HEK293 (cell line): Measurements from ENCODE around the gene PCDHGA9.
"Not testable (repeated sequence)": the region's sequence is repeated elsewhere in the genome, so short reads cannot be mapped to it uniquely, and the experiment has no call there.

Experiments used
- CTCF ChIA-PET: fragments of 350-600 bp; formaldehyde crosslinking; extraction: SDS; loops from one replicate; lab custom pipeline; 2021; ENCODE audit warnings: antibody characterized with exemption; lab: Yijun Ruan, JAX
- POLR2A ChIA-PET: fragments of 300-600 bp; formaldehyde crosslinking; extraction: SDS; loops from one replicate; lab custom pipeline; 2020; ENCODE audit warnings: antibody characterized with exemption, inconsistent platforms; lab: Yijun Ruan, JAX
- H3K27ac ChIP-seq: fragments of 200-500 bp; sonication (Bioruptor generic); 2 replicates; pipeline ENCODE4 v1.5.1; 2014; ENCODE audit warnings: low read depth, low read length, control low read depth, inconsistent platforms; ENCODE audit errors: extremely low read depth
- H3K36me3 ChIP-seq, 2 experiments: fragments of 200-500 bp in 1 of 2; sonication (Bioruptor generic) in 1 of 2; 1 replicate in 1 of 2; 2 replicates in 1 of 2; pipeline ENCODE4 v1.5.1; 2014 to 2017; ENCODE audit warnings: inconsistent platforms in 2 of 2, low read length in 2 of 2; ENCODE audit not compliant: control insufficient read depth in 2 of 2, insufficient read depth in 1 of 2
- H3K4me1 ChIP-seq: fragments of 200-500 bp; sonication (Bioruptor generic); 2 replicates; pipeline ENCODE4 v1.5.1; 2014; ENCODE audit warnings: mild to moderate bottlenecking, low read length, inconsistent platforms; ENCODE audit not compliant: control insufficient read depth, insufficient read depth
- H3K4me3 ChIP-seq: 2 replicates; pipeline ENCODE4 v1.5.1; 2011; ENCODE audit warnings: low read depth, mild to moderate bottlenecking, control low read depth, low read length, moderate library complexity
- H3K9me3 ChIP-seq: fragments of 200-500 bp; sonication (Bioruptor generic); 2 replicates; pipeline ENCODE4 v1.5.1; 2014; ENCODE audit warnings: low read depth, low read length, inconsistent platforms; ENCODE audit not compliant: control insufficient read depth, insufficient read depth
- GLI2 ChIP-seq: fragments of 450-650 bp; formaldehyde crosslinking; IDR thresholded peaks from 2 replicates; pipeline ENCODE4; 2017; ENCODE audit warnings: missing biosample characterization, missing genetic modification characterization, low read depth, borderline replicate concordance
- OSR2 ChIP-seq: fragments of 450-650 bp; formaldehyde crosslinking; IDR thresholded peaks from 2 replicates; pipeline ENCODE4 v1.5.1; 2016; ENCODE audit warnings: missing biosample characterization, missing genetic modification characterization
- OVOL3 ChIP-seq: fragments of 450-650 bp; formaldehyde crosslinking; IDR thresholded peaks from 2 replicates; pipeline ENCODE4 v1.5.1; 2016; ENCODE audit warnings: missing biosample characterization, missing genetic modification characterization
- PBX3 ChIP-seq: sonication (generic); formaldehyde crosslinking; IDR thresholded peaks from 2 replicates; pipeline ENCODE4 v1.8.1; 2022; ENCODE audit warnings: mild to moderate bottlenecking, moderate library complexity, missing genetic modification reagents
- SP7 ChIP-seq: fragments of 450-650 bp; formaldehyde crosslinking; IDR thresholded peaks from 2 replicates; pipeline ENCODE4 v1.5.1; 2016; ENCODE audit warnings: missing biosample characterization, missing genetic modification characterization
- WT1 ChIP-seq: fragments of 450-650 bp; formaldehyde crosslinking; IDR thresholded peaks from 2 replicates; pipeline ENCODE4 v1.5.1; 2016; ENCODE audit warnings: missing biosample characterization, missing genetic modification characterization
- ZNF10 ChIP-seq: fragments of 450-650 bp; formaldehyde crosslinking; IDR thresholded peaks from 2 replicates; pipeline ENCODE4 v1.5.1; 2017; ENCODE audit warnings: missing biosample characterization, missing genetic modification characterization
- ZNF169 ChIP-seq: fragments of 450-650 bp; formaldehyde crosslinking; IDR thresholded peaks from 2 replicates; pipeline ENCODE4 v1.5.1; 2016; ENCODE audit warnings: missing biosample characterization, missing genetic modification characterization
- ZNF175 ChIP-seq: fragments of 450-650 bp; formaldehyde crosslinking; IDR thresholded peaks from 2 replicates; pipeline ENCODE4 v1.5.1; 2016; ENCODE audit warnings: missing biosample characterization, missing genetic modification characterization
- ZNF239 ChIP-seq: fragments of 450-650 bp; formaldehyde crosslinking; IDR thresholded peaks from 2 replicates; pipeline ENCODE4 v1.5.1; 2016; ENCODE audit warnings: missing biosample characterization, missing genetic modification characterization
- ZNF311 ChIP-seq: fragments of 450-650 bp; formaldehyde crosslinking; IDR thresholded peaks from 2 replicates; pipeline ENCODE4 v1.5.1; 2017; ENCODE audit warnings: missing biosample characterization, missing genetic modification characterization, borderline replicate concordance
- ZNF350 ChIP-seq: fragments of 450-650 bp; formaldehyde crosslinking; IDR thresholded peaks from 2 replicates; pipeline ENCODE4 v1.5.0; 2017; ENCODE audit warnings: missing biosample characterization, mild to moderate bottlenecking, missing genetic modification characterization
- ZNF423 ChIP-seq: fragments of 450-650 bp; formaldehyde crosslinking; IDR thresholded peaks from 2 replicates; pipeline ENCODE4 v1.5.1; 2016; ENCODE audit warnings: missing biosample characterization, missing genetic modification characterization
- ZNF426 ChIP-seq: fragments of 450-650 bp; formaldehyde crosslinking; IDR thresholded peaks from 2 replicates; pipeline ENCODE4 v1.5.1; 2017; ENCODE audit warnings: missing biosample characterization, missing genetic modification characterization, mild to moderate bottlenecking, inconsistent platforms, moderate library complexity
- ZNF501 ChIP-seq: fragments of 450-650 bp; formaldehyde crosslinking; IDR thresholded peaks from 2 replicates; pipeline ENCODE4 v1.5.1; 2016; ENCODE audit warnings: missing biosample characterization, missing genetic modification characterization
- ZNF530 ChIP-seq: fragments of 450-650 bp; formaldehyde crosslinking; IDR thresholded peaks from 2 replicates; pipeline ENCODE4 v1.5.1; 2016; ENCODE audit warnings: low read depth, missing biosample characterization, missing genetic modification characterization
- ZNF571 ChIP-seq: fragments of 450-650 bp; formaldehyde crosslinking; IDR thresholded peaks from 2 replicates; pipeline ENCODE4 v1.5.0; 2017; ENCODE audit warnings: missing biosample characterization, missing genetic modification characterization
- ZNF704 ChIP-seq: fragments of 450-650 bp; formaldehyde crosslinking; IDR thresholded peaks from 2 replicates; pipeline ENCODE4 v1.5.1; 2016; ENCODE audit warnings: missing biosample characterization, missing genetic modification characterization

The PCDHGA9 gene

GRCh38 chr5:141431286-141431685, 28.7 kb downstream of the PCDHGA9 start (continued):
- TF ChIP-seq ZNF175 (tag by site-specific recombination) (no peak), ZNF704 (no peak), ZNF169 (tag by site-specific recombination) (no peak)

GRCh38 chr5:141432308-141432707, 29.7 kb downstream of the PCDHGA9 start:
- not testable (repeated sequence) for H3K36me3 ChIP-seq, H3K9me3 ChIP-seq
- CTCF ChIA-PET, result interaction anchor here (0.5 to 5.4 kb wide), 2 partner anchors 11 to 126 kb away, joined by 3 to 34 read pairs; partner anchors contain the start of gene PCDHGA11

GRCh38 chr5:141432726-141433125, 30.1 kb downstream of the PCDHGA9 start:
- H3K4me3 ChIP-seq, H3K36me3 ChIP-seq, H3K9me3 ChIP-seq, POLR2A ChIA-PET, H3K4me1 ChIP-seq, H3K27ac ChIP-seq: not testable (repeated sequence)
- CTCF ChIA-PET, result interaction anchor here (5.4 kb wide), 1 partner anchor 125 kb away, joined by 34 read pairs; no protein-coding TSS in a partner anchor

More at GRCh38 chr5:141432308-141432707, 29.7 kb downstream of the PCDHGA9 start:
- POLR2A ChIA-PET, H3K4me3 ChIP-seq, H3K27ac ChIP-seq, H3K4me1 ChIP-seq: not testable (repeated sequence)

GRCh38 chr5:141434006-141434405, 31.4 kb downstream of the PCDHGA9 start:
- ChIA-PET CTCF (interaction anchor here (0.7 to 1.2 kb wide), 2 partner anchors 37 to 89 kb away, joined by 3 read pairs; no protein-coding TSS in a partner anchor), POLR2A (no interaction called here)
- H3K9me3 ChIP-seq, result no peaks in the 10 kb centered on the region
- H3K36me3 ChIP-seq, result no peaks in the 10 kb centered on the region
- H3K27ac ChIP-seq, result no peak overlapping the region
- H3K4me3 ChIP-seq, result no peak overlapping the region
- TF ChIP-seq ZNF311, result no peak
- no peak for TF ChIP-seq ZNF501 (tag by site-specific recombination)
- no peak for TF ChIP-seq ZNF423 (tag by site-specific recombination)
- TF ChIP-seq ZNF350 (tag by site-specific recombination), result no peak
- no peak for TF ChIP-seq OVOL3 (tag by site-specific recombination)
- TF ChIP-seq ZNF704, result no peak
- TF ChIP-seq SP7 (tag by site-specific recombination), result no peak
- TF ChIP-seq PBX3, result no peak
- no peak for TF ChIP-seq ZNF426 (tag by site-specific recombination)
- TF ChIP-seq ZNF571, result no peak
- no peak for TF ChIP-seq WT1 (tag by site-specific recombination)
- TF ChIP-seq OSR2 (tag by site-specific recombination), result no peak
- TF ChIP-seq ZNF10, result no peak
- no peak for TF ChIP-seq GLI2 (tag by site-specific recombination)
- TF ChIP-seq ZNF239 (tag by site-specific recombination), result no peak
- TF ChIP-seq ZNF530, result no peak
- TF ChIP-seq, all 188 proteins: peak for 0
- H3K4me1 ChIP-seq, result no peaks in the 10 kb centered on the region
